ENCODE data around the gene FAM89A.

FAM89A gene

DNA sequence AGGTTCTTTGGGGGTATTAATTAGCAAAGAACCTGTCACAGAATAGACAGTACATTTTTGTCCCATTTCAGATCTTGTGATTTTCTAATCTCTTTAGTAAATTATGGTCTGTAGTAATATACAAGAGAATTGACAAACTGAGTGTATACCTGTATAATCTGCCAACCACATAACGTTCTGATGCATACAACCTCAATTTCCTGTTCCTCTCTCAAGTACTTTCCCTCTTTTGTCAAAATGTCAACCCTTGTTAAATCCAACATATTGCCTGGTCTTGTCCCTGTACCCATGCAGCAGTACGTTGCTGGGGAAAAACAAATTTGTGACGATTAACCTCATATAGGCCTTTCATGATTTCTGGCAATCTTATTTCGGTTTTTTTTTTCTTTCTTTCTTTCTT is 60.1 kb downstream of the FAM89A start:
- Histone ChIP-seq H3K4me3 (ENCODE audit: insufficient read depth, low read depth, low read length) (peak overlapping the region; percentile 85), H3K4me1 (ENCODE audit: control insufficient read depth, insufficient read depth, low read length) (no peaks in the 10 kb centered on the region), H3K27ac (ENCODE audit: insufficient read depth, low read depth, low read length, poor library complexity, severe bottlenecking) (no peak overlapping the region), H3K36me3 (ENCODE audit: control insufficient read depth, insufficient read depth, low read length) (peaks cover 5% of the 10 kb centered on the region), H3K9me3 (ENCODE audit: control insufficient read depth, low read length) (no peaks in the 10 kb centered on the region), H3K27me3 (ENCODE audit: control insufficient read depth, insufficient read depth, low read length, poor library complexity, severe bottlenecking) (no peaks in the 10 kb centered on the region)
- 92 to 94% methylated on average over 4 of the region's 4 CpGs for WGBS, 2 experiments

DNA sequence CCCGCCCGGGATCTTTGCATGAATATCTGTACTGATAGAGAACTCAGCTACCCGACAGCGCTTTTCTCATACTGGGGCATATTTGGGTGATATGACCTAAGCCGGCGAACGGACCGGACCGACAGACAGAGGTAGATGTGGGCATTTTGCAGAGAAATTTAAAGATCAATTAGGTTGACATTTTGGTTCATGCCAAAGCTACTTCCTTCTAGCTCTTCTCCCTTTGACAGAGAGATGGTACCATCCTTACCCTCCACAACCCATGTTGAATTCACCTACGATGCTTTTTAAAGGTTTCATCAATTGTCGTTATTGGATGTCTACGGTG is 60.7 kb downstream of the FAM89A start:
- Histone ChIP-seq H3K36me3 (ENCODE audit: control insufficient read depth, insufficient read depth, low read length) (peaks cover 5% of the 10 kb centered on the region), H3K27me3 (ENCODE audit: control insufficient read depth, insufficient read depth, low read length, poor library complexity, severe bottlenecking) (no peaks in the 10 kb centered on the region), H3K4me3 (ENCODE audit: insufficient read depth, low read depth, low read length) (peak overlapping the region; percentile 85), H3K27ac (ENCODE audit: insufficient read depth, low read depth, low read length, poor library complexity, severe bottlenecking) (no peak overlapping the region), H3K9me3 (ENCODE audit: control insufficient read depth, low read length) (no peaks in the 10 kb centered on the region), H3K4me1 (ENCODE audit: control insufficient read depth, insufficient read depth, low read length) (no peaks in the 10 kb centered on the region)
- WGBS, 2 experiments, result 11 to 14% methylated on average over 12 of the region's 12 CpGs

DNA sequence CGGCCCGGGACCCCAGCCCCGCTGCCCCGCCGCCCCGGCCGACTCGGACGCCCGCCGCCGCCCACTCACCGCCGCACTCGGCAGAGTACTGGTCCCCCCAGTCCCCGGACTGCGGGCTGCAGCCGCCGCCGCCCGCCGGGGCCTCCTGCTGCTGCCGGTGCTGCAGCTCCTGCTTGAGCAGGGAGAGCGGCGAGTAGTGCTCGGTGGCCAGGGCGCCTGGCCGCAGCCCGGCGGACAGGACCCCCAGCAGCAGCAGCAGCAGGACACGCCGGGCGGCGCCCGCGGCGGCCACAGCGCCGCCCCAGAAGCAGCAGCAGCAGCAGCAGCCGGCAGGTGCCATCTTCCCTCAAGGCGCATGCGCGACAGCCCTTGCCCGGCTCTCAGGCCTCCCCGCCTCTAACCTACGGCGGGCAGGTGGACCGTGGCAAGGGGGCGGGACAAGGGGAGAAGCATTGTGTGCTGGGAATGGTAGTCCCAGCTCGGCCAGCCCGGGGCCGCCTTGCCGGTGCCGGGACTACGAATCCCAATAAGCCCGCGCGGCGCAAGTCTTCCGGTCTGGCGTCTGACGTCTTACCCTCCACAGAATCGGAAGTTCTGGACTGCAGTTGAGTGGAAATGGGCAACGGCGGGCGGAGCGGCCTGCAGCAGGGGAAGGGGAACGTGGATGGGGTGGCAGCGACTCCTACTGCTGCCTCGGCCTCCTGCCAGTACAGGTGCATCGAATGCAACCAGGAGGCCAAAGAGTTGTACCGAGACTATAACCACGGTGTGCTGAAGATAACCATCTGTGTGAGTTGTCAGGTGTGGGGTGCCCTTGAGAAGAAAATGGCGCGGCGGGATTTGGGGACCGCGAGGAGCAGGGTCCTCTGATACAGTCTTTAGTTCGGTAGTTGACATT is 61.3 kb downstream of the FAM89A start, which contains the start of the genes ARV1 and TTC13:
TSS of gene ARV1 (plus strand) at position 604 of the 898 bp plus-strand sequence. CDS start at position 616, 12 bp downstream.
TSS of gene TTC13 (minus strand) at position 371 of the 898 bp plus-strand sequence. CDS start at position 340, 31 bp downstream.
- H3K4me1 ChIP-seq (ENCODE audit: control insufficient read depth, insufficient read depth, low read length), result no peaks in the 10 kb centered on the region
- H3K27me3 ChIP-seq (ENCODE audit: control insufficient read depth, insufficient read depth, low read length, poor library complexity, severe bottlenecking), result no peaks in the 10 kb centered on the region
- no peaks in the 10 kb centered on the region for H3K9me3 ChIP-seq (ENCODE audit: control insufficient read depth, low read length)
- peak within 1 kb of the TSS; percentile 85 for H3K4me3 ChIP-seq (ENCODE audit: insufficient read depth, low read depth, low read length)
- H3K27ac ChIP-seq (ENCODE audit: insufficient read depth, low read depth, low read length, poor library complexity, severe bottlenecking), result no peak within 1 kb of the TSS
- peaks cover 5% of the 10 kb centered on the region for H3K36me3 ChIP-seq (ENCODE audit: control insufficient read depth, insufficient read depth, low read length)
- 0% methylated on average over 79 of the region's 79 CpGs for WGBS, 2 experiments

DNA sequence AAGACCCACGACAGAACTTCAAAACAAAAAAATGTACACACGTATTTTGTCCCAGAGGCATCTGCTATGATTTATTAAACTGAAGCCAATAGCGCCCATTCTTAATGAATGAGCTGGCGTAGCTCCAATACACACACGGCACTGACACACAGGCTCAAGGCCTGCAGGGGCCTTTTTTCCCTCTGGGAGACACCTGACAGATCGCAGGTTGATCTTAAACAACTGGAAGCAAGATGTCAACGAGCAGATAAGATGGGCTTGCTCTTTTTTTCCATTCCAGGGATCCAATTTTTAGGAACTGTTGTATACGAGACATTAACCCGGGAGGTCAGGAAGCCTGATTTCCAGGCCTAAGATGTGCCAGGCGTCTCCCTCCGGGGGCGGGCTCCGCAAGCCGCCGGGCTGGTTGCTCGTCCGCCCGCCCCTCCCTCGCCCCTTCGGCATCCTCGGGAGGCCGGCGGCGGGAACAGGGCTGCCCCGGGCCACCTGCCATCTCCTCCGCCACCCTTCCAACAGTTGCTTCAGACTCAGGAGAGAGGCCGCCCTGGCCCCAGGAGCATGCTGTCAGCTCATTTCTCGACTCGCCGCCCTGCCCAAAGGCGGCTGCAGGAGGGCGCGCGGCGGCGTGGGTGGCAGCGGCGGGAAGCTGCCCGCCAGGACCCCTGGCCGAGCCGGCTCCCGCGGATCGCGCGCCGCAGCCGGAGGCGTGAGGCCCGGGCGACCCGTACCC is 62.1 kb downstream of the FAM89A start:
- H3K27ac ChIP-seq (ENCODE audit: insufficient read depth, low read depth, low read length, poor library complexity, severe bottlenecking), result no peak overlapping the region
- H3K27me3 ChIP-seq (ENCODE audit: control insufficient read depth, insufficient read depth, low read length, poor library complexity, severe bottlenecking), result no peaks in the 10 kb centered on the region
- H3K4me3 ChIP-seq (ENCODE audit: insufficient read depth, low read depth, low read length), result peak overlapping the region; percentile 85
- peaks cover 5% of the 10 kb centered on the region for H3K36me3 ChIP-seq (ENCODE audit: control insufficient read depth, insufficient read depth, low read length)
- no peaks in the 10 kb centered on the region for H3K9me3 ChIP-seq (ENCODE audit: control insufficient read depth, low read length)
- H3K4me1 ChIP-seq (ENCODE audit: control insufficient read depth, insufficient read depth, low read length), result no peaks in the 10 kb centered on the region
- WGBS, 2 experiments, result 8% methylated on average over 52 of the region's 52 CpGs

DNA sequence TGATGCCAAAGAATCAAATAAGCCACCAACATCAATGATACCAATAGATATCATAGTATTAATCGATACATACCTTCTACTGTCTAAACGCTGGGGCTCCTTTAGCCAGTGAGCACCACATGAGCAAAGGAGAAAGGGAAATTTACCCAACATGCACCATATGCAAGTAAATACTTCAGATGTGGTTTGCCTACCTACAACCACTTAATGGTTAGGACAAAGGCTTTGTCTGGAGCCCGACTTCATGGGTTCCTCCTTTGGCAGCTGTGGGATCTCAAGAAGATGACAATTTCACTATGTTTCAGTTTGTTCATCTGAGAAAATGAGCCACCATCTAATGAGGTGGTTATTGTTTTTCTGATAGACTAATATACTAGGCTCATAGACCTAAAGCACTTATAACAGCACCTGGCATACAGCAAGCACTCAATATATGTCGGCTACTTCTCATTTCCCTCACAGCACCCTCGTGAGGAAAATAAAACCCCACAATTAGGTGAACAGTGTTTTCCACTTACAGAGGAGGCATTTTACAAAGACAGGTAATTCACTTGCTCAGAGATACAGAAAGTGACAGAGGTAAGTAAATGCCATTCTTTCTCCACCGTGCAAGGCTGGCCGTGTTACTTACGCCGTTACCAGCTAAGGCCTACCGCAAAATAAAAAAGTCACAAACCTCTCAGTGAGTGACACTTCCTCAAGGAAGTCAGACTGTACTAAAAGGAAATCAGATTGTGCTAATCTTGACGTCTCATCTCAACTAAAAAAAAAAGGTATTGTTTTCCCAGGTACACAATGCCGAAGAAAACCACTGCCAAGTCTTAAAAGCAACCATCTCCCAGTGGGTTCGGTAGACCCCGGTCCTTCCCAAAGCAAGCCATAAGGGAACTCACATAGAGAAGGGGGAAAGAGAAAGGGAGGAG is 63.0 kb downstream of the FAM89A start:
- H3K27ac ChIP-seq (ENCODE audit: insufficient read depth, low read depth, low read length, poor library complexity, severe bottlenecking), result no peak overlapping the region
- H3K27me3 ChIP-seq (ENCODE audit: control insufficient read depth, insufficient read depth, low read length, poor library complexity, severe bottlenecking), result no peaks in the 10 kb centered on the region
- H3K4me3 ChIP-seq (ENCODE audit: insufficient read depth, low read depth, low read length), result peak overlapping the region; percentile 85
- no peaks in the 10 kb centered on the region for H3K9me3 ChIP-seq (ENCODE audit: control insufficient read depth, low read length)
- 93 to 95% methylated on average over 14 of the region's 14 CpGs for WGBS, 2 experiments
- no peaks in the 10 kb centered on the region for H3K4me1 ChIP-seq (ENCODE audit: control insufficient read depth, insufficient read depth, low read length)
- peaks cover 5% of the 10 kb centered on the region for H3K36me3 ChIP-seq (ENCODE audit: control insufficient read depth, insufficient read depth, low read length)

DNA sequence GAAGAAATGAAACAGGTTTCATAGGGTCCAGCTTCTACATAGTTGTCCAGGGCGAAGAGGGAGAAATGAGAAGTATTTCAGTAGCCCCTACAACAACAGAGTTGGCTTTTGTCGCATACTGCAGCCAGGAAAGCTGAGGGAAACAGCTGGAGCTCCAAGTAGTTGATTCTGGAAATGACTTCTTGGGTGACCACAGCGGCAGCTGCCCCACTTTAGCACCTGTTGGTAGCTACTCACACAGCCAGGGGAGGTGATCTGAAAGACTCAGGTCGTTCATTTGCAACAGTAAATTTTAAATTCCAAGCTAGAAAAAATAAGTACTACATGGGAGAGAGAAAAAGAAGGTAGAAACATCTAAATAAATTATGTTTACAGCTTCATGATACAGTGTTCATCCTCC is 63.7 kb downstream of the FAM89A start:
- Histone ChIP-seq H3K27me3 (ENCODE audit: control insufficient read depth, insufficient read depth, low read length, poor library complexity, severe bottlenecking) (no peaks in the 10 kb centered on the region), H3K4me1 (ENCODE audit: control insufficient read depth, insufficient read depth, low read length) (no peaks in the 10 kb centered on the region), H3K4me3 (ENCODE audit: insufficient read depth, low read depth, low read length) (no peak overlapping the region), H3K36me3 (ENCODE audit: control insufficient read depth, insufficient read depth, low read length) (peaks cover 5% of the 10 kb centered on the region), H3K27ac (ENCODE audit: insufficient read depth, low read depth, low read length, poor library complexity, severe bottlenecking) (no peak overlapping the region), H3K9me3 (ENCODE audit: control insufficient read depth, low read length) (no peaks in the 10 kb centered on the region)
- WGBS, 2 experiments, result 93% methylated on average over 3 to 4 of the region's 4 CpGs

DNA sequence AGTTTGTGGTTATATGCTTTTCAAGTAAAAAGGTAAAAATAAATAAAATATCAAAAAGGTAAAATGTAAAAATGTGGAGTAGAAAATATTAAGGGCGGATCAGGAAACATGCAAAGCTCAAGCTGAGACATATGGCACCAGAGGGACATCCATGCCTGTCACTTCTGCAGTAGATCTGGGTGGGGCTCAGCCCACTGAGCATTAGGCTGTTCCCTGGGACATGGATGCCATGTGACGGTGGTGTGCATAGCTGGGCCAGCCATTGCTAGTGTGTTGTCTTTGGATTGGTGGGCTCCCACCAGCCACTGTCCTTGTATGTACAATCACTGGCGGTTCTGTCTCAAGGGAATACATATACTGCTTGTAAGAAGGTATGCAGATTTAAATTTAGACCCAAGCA is 64.4 kb downstream of the FAM89A start:
- H3K4me3 ChIP-seq (ENCODE audit: insufficient read depth, low read depth, low read length), result no peak overlapping the region
- H3K27me3 ChIP-seq (ENCODE audit: control insufficient read depth, insufficient read depth, low read length, poor library complexity, severe bottlenecking), result no peaks in the 10 kb centered on the region
- WGBS, 2 experiments, result 94 to 98% methylated on average over 3 of the region's 3 CpGs
- H3K27ac ChIP-seq (ENCODE audit: insufficient read depth, low read depth, low read length, poor library complexity, severe bottlenecking), result no peak overlapping the region
- H3K4me1 ChIP-seq (ENCODE audit: control insufficient read depth, insufficient read depth, low read length), result no peaks in the 10 kb centered on the region
- peaks cover 5% of the 10 kb centered on the region for H3K36me3 ChIP-seq (ENCODE audit: control insufficient read depth, insufficient read depth, low read length)
- H3K9me3 ChIP-seq (ENCODE audit: control insufficient read depth, low read length), result no peaks in the 10 kb centered on the region

DNA sequence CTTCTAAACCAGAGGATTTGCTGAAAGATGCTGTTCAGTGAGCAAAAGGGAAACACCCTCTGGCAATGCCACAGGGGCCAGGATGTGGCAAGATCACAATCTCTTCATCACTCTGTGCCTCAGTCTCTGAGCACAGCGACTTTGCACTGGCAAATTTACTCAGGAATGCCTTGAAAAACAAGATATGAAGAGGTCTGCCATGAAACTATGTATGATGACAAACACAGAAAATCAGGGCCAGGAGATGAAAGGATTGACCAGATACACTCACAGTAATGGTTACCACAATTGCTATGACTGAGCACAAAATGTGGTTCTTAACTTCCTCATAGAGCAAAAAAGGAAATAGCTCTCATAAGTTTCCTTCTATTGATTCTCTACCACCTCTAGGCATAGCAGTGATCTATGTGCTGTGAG is 67.2 kb downstream of the FAM89A start:
- no peak overlapping the region for H3K4me3 ChIP-seq (ENCODE audit: insufficient read depth, low read depth, low read length)
- H3K9me3 ChIP-seq (ENCODE audit: control insufficient read depth, low read length), result no peaks in the 10 kb centered on the region
- no peak overlapping the region for H3K27ac ChIP-seq (ENCODE audit: insufficient read depth, low read depth, low read length, poor library complexity, severe bottlenecking)
- peaks cover 5% of the 10 kb centered on the region for H3K36me3 ChIP-seq (ENCODE audit: control insufficient read depth, insufficient read depth, low read length)
- H3K4me1 ChIP-seq (ENCODE audit: control insufficient read depth, insufficient read depth, low read length), result no peaks in the 10 kb centered on the region
- no peaks in the 10 kb centered on the region for H3K27me3 ChIP-seq (ENCODE audit: control insufficient read depth, insufficient read depth, low read length, poor library complexity, severe bottlenecking)
- 94% methylated on average over 1 of the region's 1 CpG for WGBS, 2 experiments

DNA sequence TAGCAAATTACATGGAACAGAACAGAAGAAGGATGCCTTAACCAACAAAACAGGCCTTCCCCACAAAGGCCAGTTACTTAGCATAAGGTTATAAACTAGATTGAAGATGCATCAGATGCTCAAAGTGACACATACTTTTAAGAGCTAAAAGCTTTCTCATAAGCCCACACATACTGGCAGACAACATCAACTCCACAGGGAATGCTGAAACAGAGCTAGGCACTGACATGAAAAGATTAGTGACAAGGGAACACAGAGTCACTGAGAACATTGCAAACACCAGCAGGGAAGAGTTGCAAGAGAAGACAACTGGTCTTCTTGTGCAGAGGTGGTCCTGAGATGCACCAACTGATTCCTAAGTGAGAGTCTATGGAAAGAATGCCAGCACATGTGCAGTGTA is 68.3 kb downstream of the FAM89A start:
- Histone ChIP-seq H3K9me3 (ENCODE audit: control insufficient read depth, low read length) (no peaks in the 10 kb centered on the region), H3K27me3 (ENCODE audit: control insufficient read depth, insufficient read depth, low read length, poor library complexity, severe bottlenecking) (no peaks in the 10 kb centered on the region), H3K27ac (ENCODE audit: insufficient read depth, low read depth, low read length, poor library complexity, severe bottlenecking) (no peak overlapping the region), H3K36me3 (ENCODE audit: control insufficient read depth, insufficient read depth, low read length) (peaks cover 5% of the 10 kb centered on the region), H3K4me3 (ENCODE audit: insufficient read depth, low read depth, low read length) (no peak overlapping the region), H3K4me1 (ENCODE audit: control insufficient read depth, insufficient read depth, low read length) (no peaks in the 10 kb centered on the region)
